GM19193 (cell line): ENCODE data around the gene GGT6.
A peak's percentile ranks its signal among the peaks of the same experiment; 100 is the strongest.

Source experiments
- POLR2A ChIP-seq: IDR thresholded peaks from 4 replicates; pipeline ENCODE4 v1.6.1; 2011; ENCODE audit not compliant: insufficient read depth, insufficient read length; ENCODE audit errors: extremely low read depth

Gene GGT6

GRCh38 chr17:4540224-4540651 is 20.1 kb downstream of the GGT6 start:
- no peak for TF ChIP-seq POLR2A

GRCh38 chr17:4539576-4540223 is 20.7 kb downstream of the GGT6 start:
- no peak for TF ChIP-seq POLR2A

DNA sequence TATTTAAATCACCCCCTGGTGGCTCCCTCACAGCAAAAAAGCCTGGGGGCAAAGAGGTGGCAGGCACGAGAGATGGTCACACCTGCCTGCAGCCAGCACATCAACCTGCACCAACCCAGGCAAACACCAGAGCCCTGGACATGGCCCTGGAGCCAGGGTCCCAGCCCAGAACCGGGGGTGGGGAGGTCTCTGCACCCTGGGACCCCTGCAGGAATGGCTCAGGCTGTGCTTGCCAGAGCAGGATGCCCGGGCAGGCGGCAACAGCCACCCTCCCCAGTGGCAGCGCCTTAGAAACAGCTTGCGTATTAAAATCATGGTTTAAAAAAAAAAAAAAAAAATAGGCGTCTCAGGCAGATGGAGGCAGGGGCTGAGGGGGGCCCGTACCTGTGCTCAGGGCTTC is 21.4 kb downstream of the GGT6 start:
- TF ChIP-seq POLR2A, result no peak

DNA sequence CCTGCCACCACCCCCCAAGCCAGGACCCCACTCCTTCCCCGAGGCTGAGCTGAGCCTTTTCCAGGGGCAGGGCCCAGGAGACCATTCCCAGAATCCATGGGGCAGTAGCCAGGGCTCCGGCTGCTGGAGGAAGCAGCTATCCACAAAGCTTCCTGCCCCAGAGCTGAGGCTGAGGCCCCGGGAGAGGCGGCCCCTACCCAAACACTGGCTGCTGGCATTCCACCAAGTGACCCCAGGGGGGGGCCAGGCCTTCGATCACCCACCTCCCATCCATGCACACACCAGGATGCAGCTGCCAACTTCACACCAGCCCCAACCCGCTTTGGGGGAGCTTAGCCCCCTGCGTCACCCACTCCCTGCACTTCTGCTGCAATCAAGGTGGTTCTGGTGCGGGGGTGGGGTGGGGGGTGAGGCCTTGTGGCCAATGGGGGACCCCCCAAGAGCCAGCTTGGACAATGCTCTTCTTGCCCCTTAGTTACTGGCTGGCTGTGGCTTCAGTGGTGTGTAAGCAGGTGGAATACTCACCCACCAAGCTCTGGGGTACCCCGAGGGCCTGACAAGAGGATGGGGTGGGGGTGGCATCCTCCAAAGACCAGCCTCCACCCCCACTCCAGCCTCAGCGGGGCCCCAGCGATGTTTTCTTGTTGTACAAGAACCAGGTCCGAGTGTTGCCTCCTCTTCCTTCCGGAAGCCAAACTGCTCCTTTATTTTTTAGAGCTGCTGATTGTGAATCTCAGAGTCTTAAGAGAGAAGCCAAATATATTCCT is 22.0 kb downstream of the GGT6 start:
- TF ChIP-seq POLR2A, result no peak

DNA sequence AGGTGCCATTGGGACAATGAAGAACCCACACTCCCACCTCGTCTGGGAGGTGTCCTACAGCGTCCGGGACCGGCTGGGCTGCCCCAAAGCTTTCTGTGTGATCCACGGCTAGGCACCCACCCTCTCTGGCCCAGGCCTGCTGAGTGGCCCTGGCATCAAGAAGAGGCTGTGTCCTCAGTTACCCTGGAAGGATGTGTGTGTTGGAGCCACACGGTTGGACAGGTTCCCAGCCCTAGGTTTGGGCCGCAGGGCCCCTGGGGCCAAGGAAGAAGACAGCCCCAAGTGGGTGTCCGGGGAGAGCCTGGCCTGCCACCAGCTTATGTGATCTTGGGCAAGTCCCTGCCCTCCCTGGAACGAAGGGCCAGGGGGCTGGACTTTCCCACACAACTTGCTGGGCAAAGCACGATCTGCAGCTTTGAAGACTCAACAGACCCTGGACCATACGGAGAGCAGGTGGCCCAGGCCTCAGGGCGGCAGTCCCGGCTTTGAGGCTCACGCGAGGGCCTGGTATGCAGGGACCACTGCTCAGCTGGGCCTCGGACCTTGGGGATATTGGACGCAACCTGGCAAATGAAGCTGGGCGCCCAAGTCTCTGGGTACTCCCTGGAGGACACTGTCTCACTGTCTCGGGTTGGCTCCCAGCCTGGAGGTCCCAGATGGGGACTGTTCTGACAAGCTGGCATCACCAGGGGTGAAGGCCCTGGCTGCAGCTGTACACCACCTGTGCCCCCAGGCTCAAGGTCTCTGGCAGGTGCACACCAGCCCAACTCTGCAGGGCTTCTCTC is 22.7 kb downstream of the GGT6 start:
- no peak for TF ChIP-seq POLR2A

DNA sequence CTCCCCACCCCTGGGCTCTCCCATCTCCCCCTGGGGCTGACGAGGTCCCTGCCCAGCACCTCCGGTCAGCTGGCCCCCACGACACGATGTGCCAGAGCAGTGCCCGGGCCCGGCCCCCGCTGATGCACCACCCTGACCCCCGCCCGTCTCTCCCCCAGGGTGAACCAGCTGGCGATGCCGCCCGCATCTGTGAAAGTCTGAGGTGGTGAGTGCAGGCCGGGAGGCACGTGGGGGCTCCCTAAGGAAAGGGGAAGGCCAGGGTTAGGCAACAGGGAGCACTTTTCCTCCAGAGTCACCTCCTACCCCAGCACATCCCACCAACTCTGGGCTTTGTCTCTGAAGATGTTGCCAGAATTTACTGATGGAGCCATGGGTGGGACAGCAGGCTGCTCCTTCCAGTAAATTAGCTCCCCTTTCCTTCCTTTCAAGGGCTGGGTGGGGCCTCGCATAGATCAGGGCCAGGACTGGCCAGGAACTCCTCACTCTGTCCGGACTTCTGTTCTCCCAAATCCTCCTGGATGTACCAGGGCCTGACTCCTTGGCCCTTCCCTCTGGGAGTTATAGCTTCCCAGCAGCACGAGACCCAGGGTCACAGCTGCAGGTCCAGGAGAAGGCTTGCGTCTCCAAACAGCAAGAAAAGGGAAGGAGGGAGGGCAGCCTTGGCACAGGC is 23.5 kb downstream of the GGT6 start:
- TF ChIP-seq POLR2A, result peak; percentile 4

- no peak for TF ChIP-seq POLR2A
Measured at GRCh38 chr17:4536259-4536741, 24.1 kb downstream of the GGT6 start.

GRCh38 chr17:4535667-4536258 is 24.6 kb downstream of the GGT6 start:
- no peak for TF ChIP-seq POLR2A

DNA sequence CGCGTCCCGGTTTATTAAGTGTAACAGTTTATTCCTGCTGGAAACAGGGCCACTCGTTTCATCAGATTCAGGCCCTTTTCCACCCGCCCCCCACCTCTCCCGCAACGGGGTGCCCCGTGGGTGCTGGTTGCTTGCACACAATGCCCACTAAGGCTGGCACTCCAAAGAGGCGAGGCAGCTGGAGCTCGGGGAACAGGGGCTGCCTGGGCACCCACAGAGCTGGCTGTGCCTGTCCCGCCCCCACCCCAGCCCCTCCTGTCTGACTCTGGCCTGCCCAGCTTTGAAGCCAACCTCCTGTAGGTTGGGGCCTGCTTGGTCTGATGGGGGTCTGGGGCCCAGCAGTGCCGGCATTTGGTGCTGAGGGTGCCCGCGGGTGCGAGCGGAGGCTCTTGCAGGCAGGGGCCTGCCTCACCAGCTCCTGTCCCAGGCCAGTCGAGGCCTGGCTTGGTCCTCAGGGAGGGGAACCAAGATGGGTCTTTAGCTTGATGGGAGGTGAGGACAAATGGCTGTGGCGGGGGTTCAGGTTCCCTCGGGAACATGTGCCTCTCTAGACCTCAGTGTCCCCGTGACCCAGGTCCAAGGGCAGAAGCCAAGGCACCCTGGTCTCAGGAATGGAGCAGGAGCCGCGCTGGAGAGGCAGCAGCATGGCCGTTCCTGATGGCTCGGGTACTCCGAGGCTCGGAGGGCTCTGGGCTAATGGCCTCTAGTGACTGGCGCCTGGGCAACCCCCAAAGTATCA is 25.3 kb downstream of the GGT6 start:
- no peak for TF ChIP-seq POLR2A

DNA sequence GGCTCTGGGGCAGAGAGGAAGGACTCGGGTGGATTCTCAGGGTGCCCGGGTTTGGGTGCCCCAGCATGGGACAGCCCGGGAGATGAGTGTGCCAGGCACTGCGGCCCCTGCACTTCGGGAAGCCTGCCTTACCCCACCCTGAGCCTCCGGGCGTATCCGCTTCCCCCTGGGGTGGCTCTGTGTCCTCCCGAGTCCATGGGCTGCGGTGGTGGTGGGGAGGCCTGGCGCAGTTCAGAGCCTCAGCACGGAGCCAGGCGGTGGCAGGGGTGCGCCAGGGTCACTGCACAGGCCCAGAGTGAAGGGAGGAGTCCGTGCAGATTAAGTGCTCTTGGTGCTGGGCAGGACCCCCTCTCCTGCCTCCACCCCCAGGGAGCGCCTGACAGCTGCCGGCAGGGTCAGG is 25.9 kb downstream of the GGT6 start:
- no peak for TF ChIP-seq POLR2A

DNA sequence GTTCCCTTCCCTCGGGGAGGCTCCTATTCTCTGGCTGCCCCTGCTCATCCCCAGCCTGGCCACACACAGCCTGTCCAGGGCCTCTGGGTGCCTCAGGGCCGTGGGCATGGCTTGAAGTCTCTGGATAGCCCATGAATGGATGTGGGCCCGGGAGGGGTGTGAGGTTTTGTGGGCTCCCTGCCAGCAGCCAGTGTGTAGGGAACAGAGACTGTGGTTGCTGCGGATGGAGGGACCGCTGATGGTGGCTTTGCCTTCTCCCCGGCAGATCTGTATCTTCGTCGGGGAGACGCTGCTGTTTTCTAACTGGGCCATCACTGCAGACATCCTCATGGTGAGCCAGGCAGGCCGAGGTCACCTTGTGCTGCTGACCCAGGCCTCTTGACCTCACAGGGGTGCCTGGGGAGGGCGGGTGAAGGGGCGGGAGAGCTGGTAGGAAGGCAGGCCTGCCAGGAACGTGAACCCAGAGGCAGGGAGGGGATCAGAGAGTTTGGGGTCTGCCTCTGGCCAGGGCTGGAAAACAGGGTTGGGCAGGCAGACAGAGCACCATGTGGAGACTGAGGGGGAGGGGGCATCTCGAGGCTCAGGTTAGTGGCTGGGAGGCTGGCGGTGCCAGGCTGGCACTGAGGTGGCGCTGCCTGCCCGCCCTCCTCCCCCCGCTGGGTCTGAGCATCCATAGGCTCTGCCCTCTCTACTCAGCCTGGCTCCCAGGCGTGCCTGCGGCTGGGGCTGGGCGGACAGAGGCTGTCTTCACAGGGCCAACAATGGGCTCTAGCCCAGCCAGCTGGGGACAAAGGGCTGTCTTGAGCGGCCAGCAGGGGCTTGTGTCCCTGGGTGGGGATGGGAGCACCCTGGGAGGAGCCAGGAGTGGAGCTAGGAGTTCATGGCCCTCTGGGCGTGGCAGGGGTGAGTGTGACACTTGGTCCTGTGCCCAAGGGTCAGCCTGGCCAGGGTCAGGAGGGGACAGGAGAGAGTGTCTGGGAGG is 26.6 kb downstream of the GGT6 start:
- no peak for TF ChIP-seq POLR2A

DNA sequence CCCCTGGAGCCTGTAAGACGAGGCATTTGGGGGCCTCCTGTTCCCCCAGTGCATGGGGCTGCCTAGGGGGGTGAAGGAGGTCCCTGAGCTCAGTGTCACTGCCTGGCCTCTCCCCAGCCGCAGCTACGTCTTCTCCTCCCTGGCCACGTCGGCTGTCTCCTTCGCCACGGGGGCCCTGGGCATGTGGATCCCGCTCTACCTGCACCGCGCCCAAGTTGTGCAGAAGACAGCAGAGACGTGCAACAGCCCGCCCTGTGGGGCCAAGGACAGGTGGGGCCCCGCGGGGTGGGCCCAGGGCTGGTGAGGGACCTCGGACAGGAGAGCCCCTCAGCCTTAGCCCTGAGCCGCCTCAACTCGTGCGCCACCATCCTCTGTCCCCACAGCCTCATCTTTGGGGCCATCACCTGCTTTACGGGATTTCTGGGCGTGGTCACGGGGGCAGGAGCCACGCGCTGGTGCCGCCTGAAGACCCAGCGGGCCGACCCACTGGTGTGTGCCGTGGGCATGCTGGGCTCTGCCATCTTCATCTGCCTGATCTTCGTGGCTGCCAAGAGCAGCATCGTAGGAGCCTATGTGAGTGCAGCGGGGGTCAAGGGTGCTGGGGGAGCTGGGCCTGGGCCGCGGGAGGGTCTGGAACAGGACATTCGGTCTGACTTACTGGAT is 27.4 kb downstream of the GGT6 start:
- no peak for TF ChIP-seq POLR2A
